PC-3 (cell line): ENCODE data around the gene FAM118B.

ENCODE experiments used
- CTCF ChIP-seq: fragments of 300-600 bp; sonication (generic); conservative IDR thresholded peaks from 2 replicates; pipeline ENCODE4 v1.5.1; 2017; ENCODE audit warnings: antibody characterized with exemption, low read depth, mild to moderate bottlenecking, low read length
- EZH2phosphoT487 ChIP-seq: fragments of 300-600 bp; sonication (generic); IDR thresholded peaks from 2 replicates; pipeline ENCODE4 v1.6.1; 2018; ENCODE audit warnings: mild to moderate bottlenecking, antibody characterized with exemption, low read length, borderline replicate concordance

- no peak for TF ChIP-seq CTCF
- no peak for TF ChIP-seq EZH2phosphoT487
Measured at GRCh38 chr11:126169291-126169690, 42.3 kb upstream of the FAM118B start.
